ENCODE data around the gene PIF1.
A peak's percentile ranks its signal among the peaks of the same experiment; 100 is the strongest.

PIF1 gene

GRCh38 chr15:64773606-64774005, 51.8 kb downstream of the PIF1 start:
- DNase-seq = no peak

GRCh38 chr15:64772964-64773363, 52.5 kb downstream of the PIF1 start:
- no peak for DNase-seq

GRCh38 chr15:64772488-64772887, 53.0 kb downstream of the PIF1 start:
- DNase-seq = no peak

GRCh38 chr15:64770626-64771025, 54.8 kb downstream of the PIF1 start:
- DNase-seq = no peak

- peak; percentile 7 for DNase-seq
Observed at GRCh38 chr15:64767203-64767602, 58.2 kb downstream of the PIF1 start.

- no peak for DNase-seq
Observed at GRCh38 chr15:64766058-64766457, 59.4 kb downstream of the PIF1 start.
